Measurements from ENCODE around the gene TTC6. TPM values are rescaled to one million over a fixed set of nuclear protein-coding genes. Genes with fewer than 3 reads are reported as not detected.

The TTC6 gene
- total RNA-seq, 2 donors from 2014 or later = not detected

GRCh38 chr14:37615582-37616289 lies 20.3 kb downstream of the TTC6 start:
- intact Hi-C loops (cut with DNase I) = no loop called here

DNA sequence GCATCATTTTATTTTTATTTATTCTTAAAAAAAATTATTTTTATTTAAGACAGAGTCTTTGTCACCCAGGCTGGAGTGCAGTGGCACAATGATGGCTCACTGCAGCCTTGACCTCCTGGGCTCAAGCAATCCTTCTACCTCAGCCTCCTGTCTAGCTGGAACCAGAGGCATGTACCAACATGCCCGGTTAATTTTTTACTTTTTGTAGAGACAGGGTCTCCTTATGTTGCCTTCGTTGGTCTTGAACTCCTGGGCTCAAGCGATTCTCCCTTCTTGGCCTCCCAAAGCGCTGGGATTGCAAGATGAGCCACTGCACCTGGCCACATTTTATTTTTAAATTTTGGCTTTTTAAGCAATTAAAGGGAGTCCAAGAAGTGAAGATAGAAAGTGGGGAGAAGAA lies 21.4 kb downstream of the TTC6 start:
- intact Hi-C loops (cut with DNase I) = no loop called here
- no peak for DNase-seq (ENCODE audit: low spot score)

More at GRCh38 chr14:37615582-37616289, 20.3 kb downstream of the TTC6 start:
- DNase-seq (ENCODE audit: low spot score) = no peak

GRCh38 chr14:37617864-37618365 lies 22.5 kb downstream of the TTC6 start:
- no peak for DNase-seq (ENCODE audit: low spot score)
- intact Hi-C loops (cut with DNase I) = no loop called here

DNA sequence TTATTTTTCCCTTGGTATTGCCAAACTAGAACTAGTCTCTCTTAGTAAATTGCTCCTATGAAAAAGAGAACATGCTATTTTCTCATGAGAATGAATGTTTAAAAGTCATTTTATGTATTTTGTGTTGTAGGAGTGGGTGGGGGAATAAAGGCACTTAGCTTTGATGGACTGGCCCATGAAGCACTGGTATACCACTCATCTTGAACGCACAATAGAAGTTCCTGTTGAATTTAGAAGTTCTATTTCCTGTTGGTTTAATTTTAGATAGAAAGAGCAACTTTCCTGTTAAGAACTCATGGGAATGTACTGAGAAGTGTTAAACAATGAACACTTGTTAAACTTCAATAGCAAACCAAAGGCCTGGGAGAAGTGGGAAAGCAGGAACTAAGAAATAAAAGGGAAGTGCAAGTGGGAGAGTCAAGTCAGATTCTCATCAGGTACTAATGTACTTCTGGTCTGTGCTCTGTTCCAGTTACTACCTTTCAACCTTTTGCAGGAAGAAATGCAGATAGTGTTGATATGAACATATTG lies 23.1 kb downstream of the TTC6 start:
- intact Hi-C loops (cut with DNase I) = no loop called here
- DNase-seq (ENCODE audit: low spot score) = no peak

GRCh38 chr14:37620856-37621255 lies 25.4 kb downstream of the TTC6 start:
- DNase-seq (ENCODE audit: low spot score) = no peak
- intact Hi-C loops (cut with DNase I) = no loop called here

GRCh38 chr14:37622231-37622923 lies 26.9 kb downstream of the TTC6 start:
- intact Hi-C loops (cut with DNase I) = no loop called here
- no peak for DNase-seq (ENCODE audit: low spot score)

- intact Hi-C loops (cut with DNase I) = no loop called here
- no peak for DNase-seq (ENCODE audit: low spot score)
Measured at GRCh38 chr14:37623426-37623951, 28.1 kb downstream of the TTC6 start.

- intact Hi-C loops (cut with DNase I) = no loop called here
- no peak for DNase-seq (ENCODE audit: low spot score)
Measured at GRCh38 chr14:37623971-37624370, 28.5 kb downstream of the TTC6 start.

- no peak for DNase-seq (ENCODE audit: low spot score)
Measured at GRCh38 chr14:37625597-37626595, 30.5 kb downstream of the TTC6 start.

DNA sequence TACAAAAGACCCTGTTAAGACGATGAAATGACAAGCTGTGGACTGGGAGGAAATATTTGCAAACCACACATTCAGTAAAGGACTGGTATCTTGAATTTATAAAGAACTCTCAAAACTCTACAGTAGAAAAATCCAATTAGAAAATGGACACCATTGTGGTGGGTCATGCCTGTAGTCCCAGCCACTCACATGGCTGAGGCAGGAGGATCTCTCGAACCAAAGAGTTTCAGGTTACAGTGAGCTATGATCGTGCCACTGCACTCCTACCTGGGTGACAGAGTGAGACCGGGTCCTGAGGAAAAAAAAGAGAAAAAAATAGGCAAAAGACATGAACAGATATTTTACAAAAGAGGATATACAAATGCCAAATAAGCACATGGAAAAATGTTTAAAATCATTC lies 41.9 kb downstream of the TTC6 start:
- intact Hi-C loops (cut with DNase I) = no loop called here
- DNase-seq (ENCODE audit: low spot score) = no peak

More at GRCh38 chr14:37625597-37626595, 30.5 kb downstream of the TTC6 start:
- intact Hi-C loops (cut with DNase I) = no loop called here

DNA sequence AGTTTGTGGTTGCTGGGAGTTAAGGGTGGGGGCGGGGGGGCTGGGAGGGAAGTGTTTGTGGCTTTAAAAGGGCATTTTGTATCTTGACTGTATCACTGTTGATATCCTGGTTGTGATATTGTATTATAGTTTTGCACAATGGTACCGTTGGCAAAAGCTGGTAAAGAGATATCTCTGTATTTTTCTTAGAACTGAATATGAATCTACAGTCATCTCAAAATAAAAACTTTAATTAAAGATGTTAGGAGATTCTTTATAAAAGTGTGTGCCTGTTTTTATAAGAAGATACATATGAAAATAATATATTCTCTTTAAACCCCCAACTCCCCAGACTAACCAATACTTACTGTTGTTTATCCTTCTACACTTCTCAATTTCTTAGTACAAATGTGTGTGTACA lies 43.2 kb downstream of the TTC6 start:
- DNase-seq (ENCODE audit: low spot score) = no peak
- intact Hi-C loops (cut with DNase I) = no loop called here

- DNase-seq (ENCODE audit: low spot score) = no peak
Measured at GRCh38 chr14:37641117-37641516, 45.7 kb downstream of the TTC6 start.

DNA sequence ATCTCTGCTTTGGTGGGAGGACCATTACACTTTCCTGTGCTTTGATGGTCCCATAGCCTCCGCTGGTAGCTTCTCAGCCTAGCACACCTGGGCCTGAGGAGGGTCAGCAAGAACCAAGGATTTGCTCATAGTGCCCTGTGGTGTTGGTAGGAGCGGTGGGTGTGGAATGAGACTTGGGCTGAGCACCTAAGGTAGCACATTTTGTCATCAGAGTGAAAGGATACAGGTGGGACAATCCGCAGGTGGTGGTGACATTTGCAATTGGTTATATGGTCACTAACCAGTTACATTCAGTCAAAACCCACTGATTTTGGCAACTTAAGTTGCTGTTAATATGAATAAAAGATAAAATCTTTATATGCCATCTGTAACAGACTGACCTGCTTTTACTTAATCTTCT lies 46.7 kb downstream of the TTC6 start:
- intact Hi-C loops (cut with DNase I) = no loop called here

More at GRCh38 chr14:37641117-37641516, 45.7 kb downstream of the TTC6 start:
- intact Hi-C loops (cut with DNase I) = no loop called here

GRCh38 chr14:37643701-37644100 lies 48.3 kb downstream of the TTC6 start:
- intact Hi-C loops (cut with DNase I) = no loop called here
- DNase-seq (ENCODE audit: low spot score) = no peak

More for the DNA sequence above, 46.7 kb downstream of the TTC6 start:
- no peak for DNase-seq (ENCODE audit: low spot score)

Other genes starting within 250 kb of the TTC6 start
- under 1 TPM in 1 of 2 donors, not detected in 1; 0.23 TPM for gene FOXA1, start 380 bp upstream of the TTC6 start, total RNA-seq